A673 (cell line): Measurements from ENCODE around the gene RPP25L.

ENCODE experiments used
- CTCF ChIP-seq: fragments of 300-800, 200-600 bp; sonication (generic); conservative IDR thresholded peaks from 2 replicates; pipeline ENCODE4 v1.5.1; 2017; ENCODE audit warnings: low read depth, mild to moderate bottlenecking, antibody characterized with exemption, low read length, moderate library complexity, mixed read lengths
- EZH2 ChIP-seq: fragments of 200-600 bp; sonication (generic); IDR thresholded peaks from 2 replicates; pipeline ENCODE4 v1.6.1; 2017; ENCODE audit warnings: borderline replicate concordance, low read depth, mild to moderate bottlenecking, mixed read lengths, antibody characterized with exemption, low read length; ENCODE audit not compliant: poor library complexity, severe bottlenecking

- TF ChIP-seq CTCF (peak; percentile 91), EZH2 (no peak)
Observed at GRCh38 chr9:34612788-34613390, 992 bp upstream of the RPP25L start.
